ENCODE results near the gene GPD2.

- TF ChIP-seq CTCF (IDR thresholded peaks at IDR 0.05; ENCODE audit: borderline replicate concordance, extremely low read depth, low read length, poor library complexity, severe bottlenecking) = no peak
- TF ChIP-seq EZH2 (IDR thresholded peaks at IDR 0.05; ENCODE audit: borderline replicate concordance, low read depth, low read length, severe bottlenecking) = no peak
These were observed 56.8 kb downstream of the GPD2 start for GRCh38 chr2:156492979-156493378.

Measured in DND-41 (cell line).